CD14-positive monocyte (primary cell): ENCODE data around the gene GRIK3. TPM values are rescaled to one million over a fixed set of nuclear protein-coding genes. Genes with fewer than 3 reads are reported as not detected.

Source experiments
- DNase-seq, 3 donors: peaks; one replicate each; pipeline ENCODE4 v3.0.0-alpha.2; 2011 to 2022
- H2AFZ ChIP-seq: 2 replicates; pipeline ENCODE4 v1.6.0; 2012; ENCODE audit warnings: mild to moderate bottlenecking, low read depth, low read length, inconsistent platforms; ENCODE audit not compliant: insufficient read depth, poor library complexity, severe bottlenecking
- H3K27ac ChIP-seq, 2 donors: 1 replicate in 1 of 2; 2 replicates in 1 of 2; pipeline ENCODE4 v1.5.1; 2012 to 2013; ENCODE audit warnings: low read length in 2 of 2, control low read depth in 1 of 2, inconsistent platforms in 1 of 2, low read depth in 1 of 2, mild to moderate bottlenecking in 1 of 2
- H3K27me3 ChIP-seq, 2 donors: one replicate each; pipeline versions ENCODE4 v1.6.0 to v1.6.1; 2011 to 2013; ENCODE audit warnings: low read length in 2 of 2; ENCODE audit not compliant: control insufficient read depth in 2 of 2, insufficient read depth in 2 of 2
- H3K36me3 ChIP-seq, 2 donors: replicated peaks in 1 of 2; 1 replicate in 1 of 2; 2 replicates in 1 of 2; pipeline versions ENCODE4 v1.5.1 to v1.6.1; 2012 to 2013; ENCODE audit warnings: low read length in 2 of 2, control low read depth in 1 of 2, inconsistent platforms in 1 of 2, mild to moderate bottlenecking in 1 of 2; ENCODE audit not compliant: insufficient read depth in 2 of 2, control insufficient read depth in 1 of 2
- H3K4me1 ChIP-seq, 2 donors: 1 replicate in 1 of 2; 2 replicates in 1 of 2; pipeline versions ENCODE4 v1.5.1 to v1.6.1; 2012 to 2013; ENCODE audit warnings: low read length in 2 of 2, control low read depth in 1 of 2, inconsistent platforms in 1 of 2, mild to moderate bottlenecking in 1 of 2, moderate library complexity in 1 of 2; ENCODE audit not compliant: insufficient read depth in 2 of 2, control insufficient read depth in 1 of 2
- H3K4me2 ChIP-seq: replicated peaks from 2 replicates; pipeline ENCODE3; 2012; ENCODE audit warnings: low read length, moderate library complexity, mild to moderate bottlenecking; ENCODE audit not compliant: poor library complexity, severe bottlenecking; ENCODE audit errors: extremely low read depth
- H3K4me3 ChIP-seq, 3 experiments: fragments of 200-600 bp in 1 of 3; sonication (generic) in 1 of 3; replicated peaks in 1 of 3; 1 replicate in 2 of 3; 2 replicates in 1 of 3; pipeline ENCODE4 v1.5.1; 2011 to 2013; ENCODE audit warnings: low read length in 3 of 3, mild to moderate bottlenecking in 3 of 3, control low read depth in 2 of 3, low read depth in 2 of 3, inconsistent platforms in 1 of 3, moderate library complexity in 1 of 3
- H3K79me2 ChIP-seq: 2 replicates; pipeline ENCODE4 v1.6.0; 2012; ENCODE audit warnings: mild to moderate bottlenecking, control low read depth, inconsistent platforms, low read length, moderate library complexity; ENCODE audit not compliant: insufficient read depth
- H3K9ac ChIP-seq: 2 replicates; pipeline ENCODE4 v1.6.0; 2017; ENCODE audit warnings: low read length, mild to moderate bottlenecking; ENCODE audit not compliant: insufficient read depth, poor library complexity, severe bottlenecking
- H3K9me3 ChIP-seq, 2 donors: replicated peaks in 1 of 2; 1 replicate in 1 of 2; 2 replicates in 1 of 2; pipeline versions ENCODE4 v1.5.1 to v1.6.1; 2012 to 2013; ENCODE audit warnings: low read length in 2 of 2, control low read depth in 1 of 2; ENCODE audit not compliant: control insufficient read depth in 1 of 2, insufficient read depth in 1 of 2
- H4K20me1 ChIP-seq: 2 replicates; pipeline ENCODE4 v1.6.0; 2012; ENCODE audit warnings: mild to moderate bottlenecking, low read length, control low read depth, moderate library complexity; ENCODE audit not compliant: insufficient read depth
- H3K27ac Mint-ChIP-seq, 7 donors: one replicate each; pipeline ENCODE4 v1.8.0; 2020; ENCODE audit warnings: mild to moderate bottlenecking in 7 of 7, mixed read lengths in 7 of 7, moderate library complexity in 6 of 7, inconsistent platforms in 2 of 7
- H3K27me3 Mint-ChIP-seq, 3 donors: one replicate each; pipeline ENCODE4 v1.8.0; 2021 to 2022; ENCODE audit warnings: low read depth in 3 of 3, mild to moderate bottlenecking in 3 of 3, mixed read lengths in 3 of 3, moderate library complexity in 3 of 3, inconsistent platforms in 1 of 3
- H3K36me3 Mint-ChIP-seq, 2 donors: one replicate each; pipeline ENCODE4 v1.8.0; 2020; ENCODE audit warnings: mixed read lengths in 2 of 2, inconsistent platforms in 1 of 2, mild to moderate bottlenecking in 1 of 2
- H3K4me1 Mint-ChIP-seq: one replicate; pipeline ENCODE4 v1.8.0; 2020; ENCODE audit warnings: mild to moderate bottlenecking, mixed read lengths
- H3K4me3 Mint-ChIP-seq, 2 donors: one replicate each; pipeline ENCODE4 v1.8.0; 2020; ENCODE audit warnings: mild to moderate bottlenecking in 2 of 2, mixed read lengths in 2 of 2, moderate library complexity in 1 of 2
- H3K9me3 Mint-ChIP-seq, 7 donors: one replicate each; pipeline ENCODE4 v1.8.0; 2020 to 2022; ENCODE audit warnings: mixed read lengths in 7 of 7, mild to moderate bottlenecking in 6 of 7, moderate library complexity in 6 of 7, inconsistent platforms in 2 of 7
- CTCF ChIP-seq: fragments of 200-600 bp; IDR thresholded peaks from one replicate; pipeline ENCODE4 v1.8.0; 2022; ENCODE audit warnings: antibody characterized with exemption, mild to moderate bottlenecking
- WGBS: methylation state at CpG from one replicate; pipeline ENCODE4 v1.1.5; 2013; ENCODE audit warnings: missing lambda C conversion rate; ENCODE audit not compliant: insufficient coverage; 5-methylcytosine and 5-hydroxymethylcytosine counted together
- intact Hi-C, 2 donors: fragments of 100-400 bp; cut with micrococcal nuclease; formaldehyde crosslinking; loops; one replicate each; pipeline versions ENCODE4 v1.15.0 to v1.15.1; 2023
- polyA plus RNA-seq, 3 donors: library from polyadenylated mRNA; depleted of rRNA in 1 of 3; unstranded in 2 of 3; stranded (reverse) in 1 of 3; fragments of 300-500 nt in 2 of 3; fragments of >200 nt in 1 of 3; fragmentation: Illumina TruSeq in 2 of 3; gene quantifications; 1 replicate in 2 of 3; 2 replicates in 1 of 3; pipeline ENCODE4 v1.2.3, GENCODE V29; 2012 to 2021

The GRIK3 gene
- polyA plus RNA-seq, 3 donors, result not detected

- H3K27ac ChIP-seq, result no peak overlapping the region
- H2AFZ ChIP-seq, result no peak overlapping the region
- Mint-ChIP-seq H3K4me3 (no peak overlapping the region), H3K4me1 (no peaks in the 10 kb centered on the region), H3K9me3 (peaks cover 0 to 2% (median 0%) of the 10 kb centered on the region in 7 donors), H3K27ac (no peak overlapping the region), H3K27me3 (peaks cover 3% of the 10 kb centered on the region in 3 donors), H3K36me3 (no peaks in the 10 kb centered on the region)
- H3K4me3 ChIP-seq, result no peak overlapping the region
- DNase-seq, result no peak
- WGBS, result 86% methylated on average over 1 of the region's 3 CpGs
- H3K27me3 ChIP-seq, result no peaks in the 10 kb centered on the region
- no peak for TF ChIP-seq CTCF
- no peak overlapping the region for H3K9ac ChIP-seq
- H3K79me2 ChIP-seq, result no peaks in the 10 kb centered on the region
- no peaks in the 10 kb centered on the region for H3K9me3 ChIP-seq
- intact Hi-C loops, result no loop called here
- no peak overlapping the region for H3K4me2 ChIP-seq
- no peaks in the 10 kb centered on the region for H3K4me1 ChIP-seq
- H3K36me3 ChIP-seq, result no peaks in the 10 kb centered on the region
- H4K20me1 ChIP-seq, result no peaks in the 10 kb centered on the region
These were observed 126.2 kb downstream of the GRIK3 start for GRCh38 chr1:36908096-36908495.

GRCh38 chr1:36906555-36906954, 127.8 kb downstream of the GRIK3 start:
- Mint-ChIP-seq H3K4me1 (no peaks in the 10 kb centered on the region), H3K4me3 (no peak overlapping the region), H3K36me3 (no peaks in the 10 kb centered on the region), H3K27me3 (peaks cover 0 to 4% (median 1%) of the 10 kb centered on the region in 3 donors), H3K27ac (no peak overlapping the region), H3K9me3 (peaks cover 0 to 2% (median 0%) of the 10 kb centered on the region in 7 donors)
- no peak overlapping the region for H3K4me2 ChIP-seq
- no peak overlapping the region for H3K27ac ChIP-seq
- no peak overlapping the region for H3K9ac ChIP-seq
- H3K27me3 ChIP-seq, result no peaks in the 10 kb centered on the region
- TF ChIP-seq CTCF, result no peak
- H3K9me3 ChIP-seq, result no peaks in the 10 kb centered on the region
- WGBS, result 89% methylated on average over 3 of the region's 3 CpGs
- intact Hi-C loops, result no loop called here
- H3K4me3 ChIP-seq, result no peak overlapping the region
- no peak overlapping the region for H2AFZ ChIP-seq
- H3K36me3 ChIP-seq, result no peaks in the 10 kb centered on the region
- no peak for DNase-seq
- no peaks in the 10 kb centered on the region for H3K4me1 ChIP-seq
- H3K79me2 ChIP-seq, result no peaks in the 10 kb centered on the region
- no peaks in the 10 kb centered on the region for H4K20me1 ChIP-seq
